Endometrial microvascular endothelial cells (primary cell): ENCODE data around the gene ZFP36. TPM values are rescaled to one million over a fixed set of nuclear protein-coding genes. Genes with fewer than 3 reads are reported as not detected.

ENCODE experiments used
- in situ Hi-C: cut with HindIII; loops from 2 replicates; pipeline ENCODE4 v1.10.0; 2017; ENCODE audit warnings: low sequenced_read_pairs, low pct_unique_long_range_greater_than_20kb; ENCODE audit errors: inconsistent ontology term
- total RNA-seq: library from RNA; depleted of rRNA; stranded (reverse); fragments of >200 nt; gene quantifications from one replicate; pipeline ENCODE4 v1.2.3, GENCODE V29; 2015; ENCODE audit errors: inconsistent ontology term

ZFP36 gene
- total RNA-seq, 1 donor from 2014 or later, result 2.8 TPM

DNA sequence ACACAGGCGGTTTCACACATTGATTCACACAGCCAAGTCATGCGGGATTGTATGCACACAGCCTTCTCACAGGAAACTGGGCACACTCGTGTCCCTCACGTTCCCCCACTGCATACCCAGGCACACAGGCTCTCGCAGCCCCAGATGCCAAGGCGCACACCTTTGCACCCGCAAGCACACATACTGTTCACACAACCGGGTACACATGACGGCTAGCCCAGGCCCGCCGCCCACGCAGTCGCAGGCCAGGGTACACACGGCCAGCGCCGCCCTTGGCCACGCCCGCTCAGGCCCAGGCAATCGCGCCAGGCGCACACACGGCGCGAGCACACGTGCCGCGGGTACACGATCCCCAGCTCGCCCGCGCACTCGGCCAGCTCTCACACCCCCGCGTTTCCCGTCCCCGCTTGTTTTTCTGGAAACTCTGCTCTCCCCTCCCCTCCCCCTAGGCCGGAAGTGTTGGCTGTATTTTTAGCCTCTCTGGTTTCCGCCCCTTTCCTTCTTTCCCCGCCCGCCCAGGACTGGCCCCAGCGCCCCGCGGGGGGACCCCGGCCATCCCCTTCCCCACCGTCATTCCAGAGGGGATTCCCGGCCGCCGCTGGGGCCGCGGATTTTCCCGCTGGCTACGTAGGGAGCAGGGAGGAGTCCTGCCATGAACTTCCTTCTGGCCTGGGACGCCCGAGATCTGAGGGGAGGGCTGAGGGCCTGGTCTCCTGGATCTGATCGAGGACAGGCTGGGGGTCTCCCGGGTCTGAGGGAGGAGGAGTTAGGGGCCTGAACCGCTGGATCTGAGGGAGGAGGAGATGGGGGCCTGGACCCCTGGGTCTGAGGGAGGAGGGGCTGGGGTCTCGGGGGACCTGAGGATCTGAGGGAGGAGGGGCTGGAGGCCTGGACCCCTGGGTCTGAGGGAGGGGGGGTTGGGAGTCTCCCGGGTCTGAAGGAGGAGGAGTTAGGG is 4.0 kb upstream of the ZFP36 start:
- in situ Hi-C loops, result no loop called here

DNA sequence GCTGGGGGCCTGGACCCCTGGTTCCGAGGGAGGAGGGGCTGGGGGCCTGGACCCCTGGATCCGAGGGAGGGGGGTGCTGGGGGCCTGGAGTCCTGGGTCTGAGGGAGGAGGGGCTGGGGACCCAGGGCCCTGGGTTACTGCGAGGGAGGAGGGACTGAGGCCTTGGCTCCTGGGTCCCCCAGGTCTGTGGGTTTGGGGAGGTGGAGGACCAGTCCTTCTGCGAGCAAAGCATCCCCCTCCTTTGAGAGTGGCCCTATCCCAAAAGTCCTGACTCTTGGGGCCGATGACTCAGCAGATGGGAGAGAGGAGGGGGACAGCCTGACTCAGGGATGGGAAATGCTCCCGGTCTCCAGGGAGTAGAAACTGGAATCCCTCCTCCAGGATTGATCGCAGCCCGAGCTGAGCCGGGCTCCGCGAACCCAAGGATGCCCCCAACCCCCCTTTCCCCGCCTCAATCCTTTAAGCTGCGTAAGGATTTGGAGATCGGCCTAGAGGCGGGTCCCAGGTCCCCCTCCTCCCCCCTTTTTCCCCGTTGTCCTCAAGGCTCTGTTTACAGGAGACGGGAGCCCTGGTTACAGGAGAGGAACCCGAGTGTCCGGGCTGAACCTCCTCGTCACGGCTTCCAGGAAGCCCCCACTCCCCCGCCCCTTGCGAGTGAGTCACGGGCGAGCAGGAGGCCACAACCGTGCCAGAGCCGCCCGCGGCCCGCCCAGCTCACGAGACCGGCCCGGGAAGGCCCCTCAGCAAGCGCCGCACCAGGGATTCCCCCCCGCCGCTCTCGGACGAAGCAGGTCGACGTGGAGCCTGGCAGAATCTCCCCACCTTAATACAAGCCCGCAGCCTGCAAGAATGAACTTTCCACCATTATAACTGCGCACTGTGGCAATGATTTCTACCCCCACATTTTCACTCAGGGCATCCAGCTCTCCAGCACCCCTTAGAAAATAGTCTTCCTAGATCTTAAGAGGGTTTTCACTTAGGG is 3.0 kb upstream of the ZFP36 start:
- in situ Hi-C loops, result no loop called here

DNA sequence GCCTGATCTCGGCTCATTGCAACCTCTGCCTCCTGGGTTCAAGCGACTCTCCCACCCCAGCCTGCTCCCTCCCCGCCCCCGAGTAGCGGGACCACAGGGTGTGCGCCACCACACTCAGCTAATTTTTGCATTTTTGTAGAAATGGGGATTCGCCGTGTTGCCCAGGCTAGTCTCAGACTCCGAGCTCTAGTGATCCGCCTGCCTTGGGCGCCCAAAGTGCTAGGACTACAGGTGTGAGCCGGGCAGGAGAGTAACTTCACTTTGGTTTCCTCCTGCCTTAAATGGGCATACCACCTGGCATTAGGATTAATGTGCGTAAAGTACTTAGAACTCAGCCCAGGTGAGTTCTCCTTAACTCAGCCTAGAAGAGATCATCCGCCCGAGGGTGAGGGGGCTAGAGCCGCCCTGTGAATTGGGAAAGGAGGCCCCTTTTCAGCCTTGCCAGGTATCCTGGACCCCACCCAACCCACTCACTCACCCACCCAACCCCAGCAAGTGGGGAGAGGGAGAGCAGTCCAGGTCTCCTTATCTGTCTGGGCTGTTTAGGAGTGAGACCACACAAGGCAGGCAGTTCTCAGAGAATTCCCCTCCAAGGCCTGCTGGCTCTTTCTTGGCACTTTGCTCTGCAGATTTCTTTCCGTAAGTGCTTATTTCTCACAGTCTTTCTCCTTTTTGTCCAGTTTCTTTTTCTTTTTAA is 1.2 kb upstream of the ZFP36 start:
- in situ Hi-C loops, result no loop called here

DNA sequence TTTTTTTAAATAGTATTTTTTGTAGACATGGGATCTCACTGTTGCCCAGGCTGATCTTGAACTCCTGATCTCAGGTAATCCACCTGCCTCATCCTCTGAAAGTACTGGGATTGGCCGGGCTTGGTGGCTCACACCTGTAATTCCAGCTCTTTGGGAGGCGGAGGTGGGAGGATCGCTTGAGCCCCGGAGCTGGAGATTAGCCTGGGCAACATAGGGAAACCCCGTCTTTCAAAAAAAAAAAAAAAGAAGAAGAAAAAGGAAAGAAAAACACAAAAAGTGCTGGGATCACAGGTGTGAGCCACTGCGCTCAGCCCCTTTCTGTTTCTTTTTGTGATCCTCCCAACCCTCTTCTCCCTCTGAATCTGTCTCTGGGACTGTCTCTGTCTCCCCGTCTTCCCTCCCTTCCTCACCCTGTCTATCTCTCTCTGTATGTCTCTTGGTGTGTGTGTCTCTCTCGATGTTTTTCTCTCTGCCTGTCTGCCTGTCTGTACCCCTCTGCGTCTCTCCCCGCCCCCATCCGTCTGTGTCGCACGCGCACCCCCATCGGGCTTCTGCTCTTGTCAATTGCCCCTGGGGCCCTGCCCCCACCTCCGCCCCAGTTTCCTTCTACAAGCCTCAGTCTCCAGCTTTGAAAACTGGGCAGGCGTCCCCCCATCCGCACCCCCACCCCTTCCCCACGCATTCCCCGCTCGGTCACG is 540 bp upstream of the ZFP36 start:
- in situ Hi-C loops, result no loop called here

DNA sequence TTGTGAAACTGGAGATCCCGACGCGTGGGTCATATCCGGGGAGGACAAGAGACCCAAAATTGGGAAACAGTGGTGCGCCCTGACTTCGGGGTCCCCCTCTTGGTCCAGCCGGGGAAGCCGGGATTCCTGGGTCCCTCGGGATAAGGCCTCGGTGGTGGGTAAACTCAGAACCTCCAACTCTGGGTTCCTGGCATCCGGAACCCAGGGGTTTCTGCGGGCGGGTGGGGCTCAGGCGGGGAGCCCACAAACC is 688 bp downstream of the ZFP36 start:
- in situ Hi-C loops, result no loop called here

DNA sequence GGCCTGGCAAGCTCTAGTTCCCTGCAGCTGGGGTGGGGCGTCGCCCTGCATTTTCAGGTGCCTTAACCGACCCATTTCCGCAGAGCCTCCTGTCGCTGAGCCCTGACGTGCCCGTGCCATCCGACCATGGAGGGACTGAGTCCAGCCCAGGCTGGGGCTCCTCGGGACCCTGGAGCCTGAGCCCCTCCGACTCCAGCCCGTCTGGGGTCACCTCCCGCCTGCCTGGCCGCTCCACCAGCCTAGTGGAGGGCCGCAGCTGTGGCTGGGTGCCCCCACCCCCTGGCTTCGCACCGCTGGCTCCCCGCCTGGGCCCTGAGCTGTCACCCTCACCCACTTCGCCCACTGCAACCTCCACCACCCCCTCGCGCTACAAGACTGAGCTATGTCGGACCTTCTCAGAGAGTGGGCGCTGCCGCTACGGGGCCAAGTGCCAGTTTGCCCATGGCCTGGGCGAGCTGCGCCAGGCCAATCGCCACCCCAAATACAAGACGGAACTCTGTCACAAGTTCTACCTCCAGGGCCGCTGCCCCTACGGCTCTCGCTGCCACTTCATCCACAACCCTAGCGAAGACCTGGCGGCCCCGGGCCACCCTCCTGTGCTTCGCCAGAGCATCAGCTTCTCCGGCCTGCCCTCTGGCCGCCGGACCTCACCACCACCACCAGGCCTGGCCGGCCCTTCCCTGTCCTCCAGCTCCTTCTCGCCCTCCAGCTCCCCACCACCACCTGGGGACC is 1.2 kb downstream of the ZFP36 start:
- in situ Hi-C loops, result no loop called here

DNA sequence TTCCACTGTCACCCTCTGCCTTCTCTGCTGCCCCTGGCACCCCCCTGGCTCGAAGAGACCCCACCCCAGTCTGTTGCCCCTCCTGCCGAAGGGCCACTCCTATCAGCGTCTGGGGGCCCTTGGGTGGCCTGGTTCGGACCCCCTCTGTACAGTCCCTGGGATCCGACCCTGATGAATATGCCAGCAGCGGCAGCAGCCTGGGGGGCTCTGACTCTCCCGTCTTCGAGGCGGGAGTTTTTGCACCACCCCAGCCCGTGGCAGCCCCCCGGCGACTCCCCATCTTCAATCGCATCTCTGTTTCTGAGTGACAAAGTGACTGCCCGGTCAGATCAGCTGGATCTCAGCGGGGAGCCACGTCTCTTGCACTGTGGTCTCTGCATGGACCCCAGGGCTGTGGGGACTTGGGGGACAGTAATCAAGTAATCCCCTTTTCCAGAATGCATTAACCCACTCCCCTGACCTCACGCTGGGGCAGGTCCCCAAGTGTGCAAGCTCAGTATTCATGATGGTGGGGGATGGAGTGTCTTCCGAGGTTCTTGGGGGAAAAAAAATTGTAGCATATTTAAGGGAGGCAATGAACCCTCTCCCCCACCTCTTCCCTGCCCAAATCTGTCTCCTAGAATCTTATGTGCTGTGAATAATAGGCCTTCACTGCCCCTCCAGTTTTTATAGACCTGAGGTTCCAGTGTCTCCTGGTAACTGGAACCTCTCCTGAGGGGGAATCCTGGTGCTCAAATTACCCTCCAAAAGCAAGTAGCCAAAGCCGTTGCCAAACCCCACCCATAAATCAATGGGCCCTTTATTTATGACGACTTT is 2.0 kb downstream of the ZFP36 start:
- in situ Hi-C loops, result no loop called here

DNA sequence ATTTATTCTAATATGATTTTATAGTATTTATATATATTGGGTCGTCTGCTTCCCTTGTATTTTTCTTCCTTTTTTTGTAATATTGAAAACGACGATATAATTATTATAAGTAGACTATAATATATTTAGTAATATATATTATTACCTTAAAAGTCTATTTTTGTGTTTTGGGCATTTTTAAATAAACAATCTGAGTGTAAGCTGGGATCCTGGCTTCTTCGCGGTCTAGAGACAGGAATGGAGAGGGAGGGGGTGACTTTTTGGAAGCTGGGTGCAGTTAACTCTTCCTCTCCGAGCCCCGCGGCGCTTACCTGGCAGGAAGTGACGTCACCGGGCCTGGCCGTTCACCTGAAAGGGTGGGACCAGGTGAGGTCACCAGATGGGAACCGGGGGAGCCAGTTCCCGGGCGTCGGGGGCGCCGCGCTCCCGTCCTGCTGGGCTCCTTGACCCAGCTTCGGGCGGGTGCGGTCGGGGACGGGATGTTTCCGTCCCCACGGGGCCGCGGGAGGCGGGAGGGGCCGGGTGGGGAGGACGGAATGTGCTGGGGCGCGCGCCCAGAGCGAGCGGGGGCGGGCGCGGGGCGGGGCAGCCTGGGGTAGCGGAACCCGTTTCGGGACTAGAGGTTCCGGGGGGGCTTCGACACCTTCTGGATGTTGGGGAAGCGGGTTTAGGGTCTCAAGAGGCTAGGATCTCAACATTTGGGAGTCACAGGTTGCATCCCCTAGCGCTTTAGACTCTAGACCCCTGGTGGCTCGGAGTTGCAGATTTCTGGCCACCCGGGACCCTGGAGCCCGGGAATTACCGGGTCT is 2.8 kb downstream of the ZFP36 start:
- in situ Hi-C loops, result no loop called here

DNA sequence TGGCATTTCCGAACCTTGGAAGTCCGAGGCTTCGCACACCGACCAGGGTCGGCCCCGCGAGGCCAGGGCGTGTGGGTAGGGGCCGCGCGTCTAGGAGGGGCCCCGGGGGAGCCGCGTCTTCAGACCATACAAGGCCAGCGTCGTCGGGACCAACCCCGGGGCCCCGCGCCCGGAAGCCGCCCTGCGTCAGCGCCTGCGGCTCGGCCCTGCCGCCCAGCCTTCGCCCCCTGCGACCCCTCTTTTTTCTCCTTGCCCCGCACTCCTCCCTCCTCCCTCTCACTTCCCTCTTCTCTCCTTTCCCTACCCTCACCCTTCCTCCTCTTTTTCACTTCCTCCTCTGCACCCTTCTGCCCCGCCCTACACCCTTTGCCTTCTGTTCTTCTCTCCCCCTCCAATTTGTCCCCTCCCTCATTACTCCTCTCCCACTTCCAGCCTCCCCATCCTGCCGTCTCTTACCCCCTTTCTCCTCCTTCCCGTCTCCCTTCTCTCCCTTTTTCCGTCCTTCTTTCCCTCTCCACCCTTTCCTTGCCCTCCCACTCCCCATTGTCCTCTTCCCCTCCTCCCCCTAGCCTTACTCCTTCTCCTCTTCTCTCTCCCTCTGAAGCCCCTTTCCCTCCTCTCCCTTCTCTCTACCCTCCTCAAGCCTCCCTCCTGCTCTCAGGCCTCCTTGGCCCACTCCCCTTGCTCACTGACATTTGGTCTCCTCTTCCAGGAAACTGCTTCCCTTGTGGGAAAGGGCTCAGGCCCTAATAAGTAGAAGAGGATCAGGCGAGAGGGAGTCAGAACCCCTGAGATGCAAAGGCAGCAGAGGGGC is 3.6 kb downstream of the ZFP36 start:
- in situ Hi-C loops, result no loop called here

DNA sequence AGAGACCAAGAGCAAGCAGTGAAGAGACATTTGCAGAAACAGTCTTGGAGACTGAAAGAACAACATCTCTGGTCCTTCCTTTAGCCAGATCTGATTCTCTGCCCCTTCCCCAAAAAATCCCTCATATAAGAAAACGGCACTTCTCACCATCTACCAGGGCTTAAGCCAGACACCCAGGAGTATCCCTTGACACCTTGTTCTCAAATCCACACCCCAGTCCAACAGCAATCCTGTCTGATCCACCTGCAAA is 4.1 kb downstream of the ZFP36 start:
- in situ Hi-C loops, result no loop called here

DNA sequence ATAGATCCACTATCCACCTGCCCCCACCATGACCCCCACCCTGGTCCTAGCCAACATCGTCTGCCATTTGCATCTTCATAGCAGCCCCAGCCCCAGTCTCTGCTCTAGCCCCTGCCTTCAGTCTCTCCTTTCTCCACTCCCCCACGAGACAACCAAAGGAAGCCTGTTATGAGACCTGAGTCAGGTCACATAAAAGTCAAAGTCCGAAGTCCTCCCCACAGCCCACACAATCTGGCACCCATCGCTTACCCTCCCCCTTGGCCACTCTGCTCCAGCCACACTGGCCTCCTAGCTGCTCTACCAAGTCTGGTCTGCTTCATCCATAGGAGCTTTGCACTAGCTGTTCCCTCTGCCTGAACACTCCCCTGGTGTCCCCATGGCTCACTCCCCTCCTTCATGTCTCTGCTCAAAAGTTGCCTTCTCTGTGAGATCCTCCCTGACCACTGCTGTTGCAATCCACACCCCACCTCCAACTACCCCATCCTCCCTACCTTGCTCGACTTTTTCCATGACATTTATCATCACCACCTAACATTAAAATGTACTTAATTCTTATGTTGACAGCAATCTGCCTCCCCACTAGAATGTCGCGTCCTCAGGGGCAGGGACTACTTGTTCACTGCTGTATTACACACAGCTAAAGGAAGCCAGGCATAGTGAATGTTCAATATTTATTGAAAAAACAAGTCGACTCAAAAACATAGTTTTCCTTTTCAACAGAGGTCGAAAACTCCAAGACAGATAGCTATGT is 4.6 kb downstream of the ZFP36 start:
- in situ Hi-C loops, result no loop called here

DNA sequence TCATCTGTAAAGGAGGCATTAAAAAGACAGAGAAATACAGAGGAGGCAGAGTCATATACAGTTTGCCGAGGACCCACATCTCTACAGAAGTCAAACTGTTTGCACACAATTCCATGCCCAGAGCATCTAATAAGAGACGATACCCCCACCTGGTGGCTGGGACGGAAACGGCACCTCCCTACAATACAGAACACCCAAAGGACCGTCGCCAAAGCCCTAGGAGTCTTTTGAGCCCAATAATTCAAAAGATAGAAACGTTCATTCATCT is 5.1 kb downstream of the ZFP36 start:
- in situ Hi-C loops, result no loop called here

DNA sequence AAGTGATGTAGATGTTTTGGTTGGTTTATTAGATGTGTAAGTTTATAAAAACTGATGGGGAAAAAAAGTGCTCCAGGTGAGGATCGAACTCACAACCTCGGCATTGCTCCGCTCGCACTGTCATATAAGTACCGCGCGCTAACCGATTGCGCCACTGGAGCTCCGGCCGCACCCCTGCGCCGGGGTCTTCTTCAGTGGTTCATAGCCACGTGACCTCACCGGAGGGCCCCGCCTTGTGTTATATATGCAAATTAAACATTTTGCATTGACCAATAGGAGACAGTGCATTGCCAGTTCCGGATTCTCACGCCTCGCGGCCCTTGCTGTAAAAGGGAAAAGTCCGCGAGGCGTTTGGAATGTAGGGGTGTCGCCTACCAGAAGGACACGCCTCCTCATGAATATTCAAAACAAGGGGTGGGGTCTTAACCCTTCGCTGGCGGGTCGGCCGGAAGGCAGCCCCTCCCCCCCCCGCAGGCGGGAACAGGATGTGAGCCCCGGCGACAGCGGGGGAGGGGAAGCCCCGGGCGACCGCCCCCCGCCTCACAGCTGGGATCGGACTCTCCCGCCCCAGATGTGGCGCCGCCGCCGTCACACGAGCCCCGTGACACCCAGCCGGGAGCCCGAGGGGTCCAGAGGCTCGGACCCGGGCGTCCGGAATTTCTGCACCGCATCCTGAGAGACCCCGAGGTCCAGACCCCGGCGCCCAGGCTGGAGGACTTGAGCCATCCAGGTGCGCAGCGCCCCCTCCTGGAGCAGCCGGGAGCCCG is 5.6 kb downstream of the ZFP36 start, which contains the start of gene PLEKHG2:
Gene PLEKHG2, plus strand, starts transcription at position 570 of the 767 bp plus-strand sequence. CDS start 1,418 bp downstream, outside the sequence.
- in situ Hi-C loops, result no loop called here

DNA sequence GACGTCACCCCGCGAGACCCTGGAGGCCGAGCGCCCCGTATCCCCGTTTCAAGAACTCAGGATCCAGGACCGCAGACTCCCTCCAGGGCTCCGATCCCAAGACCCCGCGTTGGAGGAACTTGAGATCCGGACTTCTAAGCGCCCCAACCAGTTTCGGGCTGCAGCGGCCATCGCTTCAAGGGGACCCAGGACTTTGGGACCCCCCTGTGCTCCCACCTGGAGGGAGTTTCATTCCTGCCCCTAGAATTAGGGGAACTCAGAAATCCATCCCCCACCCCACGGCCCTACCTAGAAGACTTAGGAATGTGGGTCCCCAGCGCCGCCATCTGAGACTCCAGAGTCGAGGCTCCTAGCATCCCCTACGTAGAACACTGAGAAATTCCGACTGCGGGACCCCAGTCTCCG is 6.2 kb downstream of the ZFP36 start:
- in situ Hi-C loops, result no loop called here
